Neural cell (in vitro differentiated cells): Measurements from ENCODE around the gene FRMPD4. TPM values are rescaled to one million over a fixed set of nuclear protein-coding genes. Genes with fewer than 3 reads are reported as not detected.

ENCODE experiments used
- H2AFZ ChIP-seq: fragments of 200-600, 300-800 bp; sonication (generic), shearing (Covaris generic); 2 replicates; pipeline ENCODE4 v1.6.0; 2014; ENCODE audit warnings: low read depth, mild to moderate bottlenecking, antibody characterized with exemption, low read length, moderate library complexity
- H3F3A ChIP-seq: fragments of 200-600 bp; shearing (Covaris generic); 2 replicates; pipeline ENCODE4 v1.6.1; 2016; ENCODE audit warnings: mild to moderate bottlenecking, moderate library complexity, mixed read lengths, antibody characterized with exemption, low read length; ENCODE audit not compliant: insufficient read depth, poor library complexity, severe bottlenecking
- H3K27ac ChIP-seq: fragments of 200-600, 300-800 bp; sonication (generic), shearing (Covaris generic); 2 replicates; pipeline ENCODE4 v1.5.1; 2014; ENCODE audit warnings: mild to moderate bottlenecking, low read length, moderate library complexity
- H3K27me3 ChIP-seq: fragments of 300-800, 200-600 bp; sonication (generic), shearing (Covaris generic); 2 replicates; pipeline ENCODE4 v1.6.0; 2014; ENCODE audit warnings: mild to moderate bottlenecking, low read depth, low read length, moderate library complexity; ENCODE audit not compliant: insufficient read depth
- H3K36me3 ChIP-seq: fragments of 300-800, 200-600 bp; sonication (generic), shearing (Covaris generic); 2 replicates; pipeline ENCODE4 v1.5.1; 2014; ENCODE audit warnings: mild to moderate bottlenecking, antibody characterized with exemption, low read length, moderate library complexity; ENCODE audit not compliant: insufficient read depth
- H3K4me2 ChIP-seq: fragments of 300-800, 200-600 bp; sonication (generic), shearing (Covaris generic); 2 replicates; pipeline ENCODE4 v1.6.0; 2014; ENCODE audit warnings: mild to moderate bottlenecking, low read length
- H3K4me3 ChIP-seq: fragments of 300-800, 200-600 bp; sonication (generic), shearing (Covaris generic); 2 replicates; pipeline ENCODE4 v1.5.1; 2014; ENCODE audit warnings: mild to moderate bottlenecking, low read length, moderate library complexity
- H3K79me2 ChIP-seq: fragments of 200-600 bp; shearing (Covaris generic); replicated peaks from 2 replicates; pipeline ENCODE4 v1.6.0; 2014; ENCODE audit warnings: mild to moderate bottlenecking, low read length, moderate library complexity; ENCODE audit not compliant: insufficient read depth
- H3K9ac ChIP-seq: fragments of 300-800, 200-600 bp; sonication (generic), shearing (Covaris generic); 2 replicates; pipeline ENCODE4 v1.6.1; 2016; ENCODE audit warnings: mild to moderate bottlenecking, low read length, mixed read lengths
- H3K9me2 ChIP-seq: fragments of 200-600 bp; shearing (Covaris generic); 2 replicates; pipeline ENCODE4 v1.6.1; 2016; ENCODE audit warnings: mild to moderate bottlenecking, low read length, mixed read lengths; ENCODE audit not compliant: insufficient read depth
- H3K9me3 ChIP-seq: fragments of 200-600, 300-800 bp; sonication (generic), shearing (Covaris generic); 2 replicates; pipeline ENCODE4 v1.6.1; 2016; ENCODE audit warnings: mild to moderate bottlenecking, mixed run types, low read length, moderate library complexity, mixed read lengths
- H4K20me1 ChIP-seq: fragments of 200-600 bp; shearing (Covaris generic); 2 replicates; pipeline ENCODE4 v1.6.1; 2016; ENCODE audit warnings: mild to moderate bottlenecking, mixed run types; ENCODE audit not compliant: insufficient read depth
- EP300 ChIP-seq: fragments of 450-650 bp; conservative IDR thresholded peaks from 2 replicates; pipeline ENCODE4 v1.6.1; 2014; ENCODE audit warnings: antibody characterized with exemption, mild to moderate bottlenecking, moderate library complexity; ENCODE audit not compliant: poor library complexity, severe bottlenecking
- EZH2 ChIP-seq: fragments of 200-600, 300-800 bp; shearing (Covaris generic), sonication (generic); IDR thresholded peaks from 2 replicates; pipeline ENCODE4 v1.6.1; 2014; ENCODE audit warnings: antibody characterized with exemption, low read length, borderline replicate concordance, mild to moderate bottlenecking; ENCODE audit not compliant: insufficient read depth, poor library complexity, severe bottlenecking
- MXI1 ChIP-seq: fragments of 450-650 bp; conservative IDR thresholded peaks from 2 replicates; pipeline ENCODE4 v1.6.1; 2014; ENCODE audit warnings: antibody characterized with exemption, mild to moderate bottlenecking; ENCODE audit not compliant: poor library complexity, severe bottlenecking
- POLR2AphosphoS5 ChIP-seq: IDR thresholded peaks from 2 replicates; pipeline ENCODE4 v1.6.1; 2012
- RAD21 ChIP-seq: fragments of 450-650 bp; conservative IDR thresholded peaks from 2 replicates; pipeline ENCODE4 v1.6.1; 2014; ENCODE audit warnings: antibody characterized with exemption, mild to moderate bottlenecking, moderate library complexity
- SMC3 ChIP-seq: fragments of 450-650 bp; conservative IDR thresholded peaks from 2 replicates; pipeline ENCODE4 v1.6.1; 2014; ENCODE audit warnings: antibody characterized with exemption, mild to moderate bottlenecking, moderate library complexity; ENCODE audit not compliant: poor library complexity
- TAF1 ChIP-seq: IDR thresholded peaks from 2 replicates; pipeline ENCODE4 v1.6.1; 2012; ENCODE audit warnings: low read depth
- polyA plus RNA-seq: library from polyadenylated mRNA; depleted of rRNA; stranded (reverse); fragments of >200 nt; gene quantifications from 2 replicates; pipeline ENCODE4 v1.2.3, GENCODE V29; 2014
- TF ChIP-seq, protein P1 (sequence below): fragments of 450-650 bp; IDR thresholded peaks from 2 replicates; pipeline ENCODE4 v1.5.1; 2014; ENCODE audit warnings: antibody characterized with exemption, mild to moderate bottlenecking, moderate library complexity; ENCODE audit not compliant: poor library complexity, severe bottlenecking
- TF ChIP-seq, protein P2 (sequence below): IDR thresholded peaks from 2 replicates; pipeline ENCODE4 v1.6.1; 2012; ENCODE audit warnings: borderline replicate concordance

Gene FRMPD4
- polyA plus RNA-seq, 1 donor from 2014 or later: 1.2 TPM

DNA sequence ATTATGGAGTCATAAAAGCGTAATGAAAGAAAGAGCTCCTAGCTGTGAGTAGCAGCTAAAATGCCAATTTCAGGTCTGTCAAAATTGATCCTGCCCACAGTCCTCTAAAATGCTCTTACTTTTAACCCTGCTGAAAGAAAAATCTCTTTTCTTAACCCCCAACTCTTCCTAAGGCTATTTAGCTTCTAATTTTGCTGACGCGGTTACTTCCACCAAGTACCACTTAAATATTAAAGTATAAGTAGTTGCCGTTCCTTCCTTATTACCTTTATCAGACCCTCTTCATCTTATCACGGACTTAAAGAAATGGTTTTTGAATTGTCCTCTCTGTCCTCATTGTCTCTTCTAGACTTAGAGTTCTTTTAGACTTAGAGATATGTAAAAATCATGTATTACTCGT lies 272.2 kb downstream of the FRMPD4 start:
- Histone ChIP-seq H3K79me2 (no peaks in the 10 kb centered on the region), H3K9me2 (no peaks in the 10 kb centered on the region), H4K20me1 (no peaks in the 10 kb centered on the region), H3K27me3 (no peaks in the 10 kb centered on the region), H3K36me3 (no peaks in the 10 kb centered on the region), H3K4me3 (no peak overlapping the region), H3K4me2 (no peak overlapping the region), H3K27ac (no peak overlapping the region), H3K9me3 (no peaks in the 10 kb centered on the region), H3K9ac (no peak overlapping the region), H3F3A (no peaks in the 10 kb centered on the region), H2AFZ (no peak overlapping the region)
- TF ChIP-seq RAD21 (no peak), EP300 (no peak), EZH2 (no peak), SMC3 (no peak), MXI1 (no peak), POLR2AphosphoS5 (no peak), TAF1 (no peak)
- TF ChIP-seq, protein P1, sequence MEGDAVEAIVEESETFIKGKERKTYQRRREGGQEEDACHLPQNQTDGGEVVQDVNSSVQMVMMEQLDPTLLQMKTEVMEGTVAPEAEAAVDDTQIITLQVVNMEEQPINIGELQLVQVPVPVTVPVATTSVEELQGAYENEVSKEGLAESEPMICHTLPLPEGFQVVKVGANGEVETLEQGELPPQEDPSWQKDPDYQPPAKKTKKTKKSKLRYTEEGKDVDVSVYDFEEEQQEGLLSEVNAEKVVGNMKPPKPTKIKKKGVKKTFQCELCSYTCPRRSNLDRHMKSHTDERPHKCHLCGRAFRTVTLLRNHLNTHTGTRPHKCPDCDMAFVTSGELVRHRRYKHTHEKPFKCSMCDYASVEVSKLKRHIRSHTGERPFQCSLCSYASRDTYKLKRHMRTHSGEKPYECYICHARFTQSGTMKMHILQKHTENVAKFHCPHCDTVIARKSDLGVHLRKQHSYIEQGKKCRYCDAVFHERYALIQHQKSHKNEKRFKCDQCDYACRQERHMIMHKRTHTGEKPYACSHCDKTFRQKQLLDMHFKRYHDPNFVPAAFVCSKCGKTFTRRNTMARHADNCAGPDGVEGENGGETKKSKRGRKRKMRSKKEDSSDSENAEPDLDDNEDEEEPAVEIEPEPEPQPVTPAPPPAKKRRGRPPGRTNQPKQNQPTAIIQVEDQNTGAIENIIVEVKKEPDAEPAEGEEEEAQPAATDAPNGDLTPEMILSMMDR: no peak
- TF ChIP-seq, protein P2, sequence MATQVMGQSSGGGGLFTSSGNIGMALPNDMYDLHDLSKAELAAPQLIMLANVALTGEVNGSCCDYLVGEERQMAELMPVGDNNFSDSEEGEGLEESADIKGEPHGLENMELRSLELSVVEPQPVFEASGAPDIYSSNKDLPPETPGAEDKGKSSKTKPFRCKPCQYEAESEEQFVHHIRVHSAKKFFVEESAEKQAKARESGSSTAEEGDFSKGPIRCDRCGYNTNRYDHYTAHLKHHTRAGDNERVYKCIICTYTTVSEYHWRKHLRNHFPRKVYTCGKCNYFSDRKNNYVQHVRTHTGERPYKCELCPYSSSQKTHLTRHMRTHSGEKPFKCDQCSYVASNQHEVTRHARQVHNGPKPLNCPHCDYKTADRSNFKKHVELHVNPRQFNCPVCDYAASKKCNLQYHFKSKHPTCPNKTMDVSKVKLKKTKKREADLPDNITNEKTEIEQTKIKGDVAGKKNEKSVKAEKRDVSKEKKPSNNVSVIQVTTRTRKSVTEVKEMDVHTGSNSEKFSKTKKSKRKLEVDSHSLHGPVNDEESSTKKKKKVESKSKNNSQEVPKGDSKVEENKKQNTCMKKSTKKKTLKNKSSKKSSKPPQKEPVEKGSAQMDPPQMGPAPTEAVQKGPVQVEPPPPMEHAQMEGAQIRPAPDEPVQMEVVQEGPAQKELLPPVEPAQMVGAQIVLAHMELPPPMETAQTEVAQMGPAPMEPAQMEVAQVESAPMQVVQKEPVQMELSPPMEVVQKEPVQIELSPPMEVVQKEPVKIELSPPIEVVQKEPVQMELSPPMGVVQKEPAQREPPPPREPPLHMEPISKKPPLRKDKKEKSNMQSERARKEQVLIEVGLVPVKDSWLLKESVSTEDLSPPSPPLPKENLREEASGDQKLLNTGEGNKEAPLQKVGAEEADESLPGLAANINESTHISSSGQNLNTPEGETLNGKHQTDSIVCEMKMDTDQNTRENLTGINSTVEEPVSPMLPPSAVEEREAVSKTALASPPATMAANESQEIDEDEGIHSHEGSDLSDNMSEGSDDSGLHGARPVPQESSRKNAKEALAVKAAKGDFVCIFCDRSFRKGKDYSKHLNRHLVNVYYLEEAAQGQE: no peak

DNA sequence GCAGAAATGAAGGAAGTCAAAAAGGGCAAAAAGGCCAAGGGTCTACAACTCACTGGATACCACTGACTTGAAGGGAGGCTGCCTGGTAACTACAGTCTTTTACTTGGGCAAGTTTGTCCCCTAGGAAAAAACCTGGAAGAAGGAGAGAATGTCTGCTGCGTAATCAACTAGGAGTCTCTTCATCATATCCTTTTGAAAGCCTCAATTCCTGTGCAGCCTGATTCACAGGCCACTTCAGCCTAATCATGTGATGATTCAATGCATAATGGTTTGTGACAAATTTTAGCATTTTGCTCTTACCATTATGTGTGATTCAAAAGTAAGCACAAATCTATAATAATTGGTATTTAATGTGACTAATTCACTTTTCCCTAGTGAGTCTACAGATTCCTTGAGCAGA lies 273.6 kb downstream of the FRMPD4 start:
- Histone ChIP-seq H3F3A (no peaks in the 10 kb centered on the region), H3K27me3 (no peaks in the 10 kb centered on the region), H3K4me2 (no peak overlapping the region), H3K79me2 (no peaks in the 10 kb centered on the region), H3K36me3 (no peaks in the 10 kb centered on the region), H3K9me2 (no peaks in the 10 kb centered on the region), H3K4me3 (no peak overlapping the region), H3K9ac (no peak overlapping the region), H4K20me1 (no peaks in the 10 kb centered on the region), H3K27ac (no peak overlapping the region), H3K9me3 (no peaks in the 10 kb centered on the region), H2AFZ (no peak overlapping the region)
- TF ChIP-seq, protein P2: no peak
- TF ChIP-seq SMC3: no peak
- no peak for TF ChIP-seq POLR2AphosphoS5
- TF ChIP-seq, protein P1: no peak
- no peak for TF ChIP-seq EP300
